HCEC 1CT (cell line): Measurements from ENCODE around the gene MICAL3.
A peak's percentile ranks its signal among the peaks of the same experiment; 100 is the strongest.
"Not testable (repeated sequence)": the region's sequence is repeated elsewhere in the genome, so short reads cannot be mapped to it uniquely, and the experiment has no call there.

Experiments used
- DNase-seq: peaks from one replicate; pipeline ENCODE4 v3.0.0-alpha.2; 2017

The MICAL3 gene, protein sequence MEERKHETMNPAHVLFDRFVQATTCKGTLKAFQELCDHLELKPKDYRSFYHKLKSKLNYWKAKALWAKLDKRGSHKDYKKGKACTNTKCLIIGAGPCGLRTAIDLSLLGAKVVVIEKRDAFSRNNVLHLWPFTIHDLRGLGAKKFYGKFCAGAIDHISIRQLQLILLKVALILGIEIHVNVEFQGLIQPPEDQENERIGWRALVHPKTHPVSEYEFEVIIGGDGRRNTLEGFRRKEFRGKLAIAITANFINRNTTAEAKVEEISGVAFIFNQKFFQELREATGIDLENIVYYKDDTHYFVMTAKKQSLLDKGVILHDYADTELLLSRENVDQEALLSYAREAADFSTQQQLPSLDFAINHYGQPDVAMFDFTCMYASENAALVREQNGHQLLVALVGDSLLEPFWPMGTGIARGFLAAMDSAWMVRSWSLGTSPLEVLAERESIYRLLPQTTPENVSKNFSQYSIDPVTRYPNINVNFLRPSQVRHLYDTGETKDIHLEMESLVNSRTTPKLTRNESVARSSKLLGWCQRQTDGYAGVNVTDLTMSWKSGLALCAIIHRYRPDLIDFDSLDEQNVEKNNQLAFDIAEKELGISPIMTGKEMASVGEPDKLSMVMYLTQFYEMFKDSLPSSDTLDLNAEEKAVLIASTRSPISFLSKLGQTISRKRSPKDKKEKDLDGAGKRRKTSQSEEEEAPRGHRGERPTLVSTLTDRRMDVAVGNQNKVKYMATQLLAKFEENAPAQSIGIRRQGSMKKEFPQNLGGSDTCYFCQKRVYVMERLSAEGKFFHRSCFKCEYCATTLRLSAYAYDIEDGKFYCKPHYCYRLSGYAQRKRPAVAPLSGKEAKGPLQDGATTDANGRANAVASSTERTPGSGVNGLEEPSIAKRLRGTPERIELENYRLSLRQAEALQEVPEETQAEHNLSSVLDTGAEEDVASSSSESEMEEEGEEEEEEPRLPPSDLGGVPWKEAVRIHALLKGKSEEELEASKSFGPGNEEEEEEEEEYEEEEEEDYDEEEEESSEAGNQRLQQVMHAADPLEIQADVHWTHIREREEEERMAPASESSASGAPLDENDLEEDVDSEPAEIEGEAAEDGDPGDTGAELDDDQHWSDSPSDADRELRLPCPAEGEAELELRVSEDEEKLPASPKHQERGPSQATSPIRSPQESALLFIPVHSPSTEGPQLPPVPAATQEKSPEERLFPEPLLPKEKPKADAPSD (N-terminal part only)

DNA sequence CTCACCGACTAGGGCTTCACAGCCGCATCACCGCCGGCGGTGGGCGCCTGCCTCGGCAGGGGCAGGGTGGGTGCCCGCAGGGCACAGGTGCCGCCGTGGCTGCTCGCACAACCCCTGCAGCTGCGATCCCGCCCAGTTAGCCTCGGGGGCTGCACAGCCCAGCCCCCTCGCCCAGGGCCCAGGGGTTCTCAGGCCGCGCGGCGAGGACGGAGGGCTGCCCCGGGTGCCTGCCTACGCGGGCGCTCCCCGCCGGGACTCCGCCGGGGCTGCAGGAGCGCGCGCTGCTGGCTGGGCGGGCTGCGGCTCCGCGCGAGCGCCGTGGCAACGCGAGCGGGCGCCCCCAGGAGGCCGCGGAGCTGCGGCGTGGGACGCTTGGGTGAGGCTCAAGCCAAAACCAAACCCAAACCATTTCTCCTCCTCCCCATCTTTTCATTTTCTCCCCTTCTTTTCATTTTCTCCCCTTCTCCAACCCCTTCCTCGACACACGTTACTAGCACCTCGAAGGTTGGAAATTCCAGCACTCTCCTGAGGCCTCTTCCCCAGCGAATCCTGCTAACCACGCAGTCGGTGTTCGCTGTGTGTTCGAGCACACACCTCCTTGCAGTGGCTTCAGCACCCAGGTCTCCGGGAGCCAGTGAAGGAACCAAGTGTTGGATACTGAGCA lies at the start of gene MICAL3:
Gene MICAL3, minus strand, starts transcription at position 286 of the 664 bp plus-strand sequence. CDS start 117,749 bp downstream, outside the sequence.
- DNase-seq = peak; percentile 79

DNA sequence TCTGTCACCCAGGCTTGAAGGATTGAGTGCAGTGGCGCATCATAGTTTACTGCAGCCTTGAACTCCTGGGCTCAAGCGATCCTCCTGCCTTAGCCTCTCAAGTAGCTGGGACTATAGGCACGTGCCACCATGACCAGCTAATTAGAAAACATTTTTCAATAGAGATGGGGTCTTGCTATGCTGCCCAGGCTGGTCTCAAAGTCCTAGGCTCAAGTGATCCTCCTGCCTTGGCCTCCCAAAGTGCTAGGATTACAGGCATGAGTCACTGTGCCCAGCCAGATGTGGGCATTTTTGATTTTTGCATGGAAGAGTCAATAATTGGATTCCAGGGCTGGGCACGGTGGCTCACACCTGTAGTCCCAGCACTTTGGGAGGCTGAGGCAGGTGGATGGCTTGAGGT lies 49.6 kb upstream of the MICAL3 start:
- DNase-seq = not testable (repeated sequence)

DNA sequence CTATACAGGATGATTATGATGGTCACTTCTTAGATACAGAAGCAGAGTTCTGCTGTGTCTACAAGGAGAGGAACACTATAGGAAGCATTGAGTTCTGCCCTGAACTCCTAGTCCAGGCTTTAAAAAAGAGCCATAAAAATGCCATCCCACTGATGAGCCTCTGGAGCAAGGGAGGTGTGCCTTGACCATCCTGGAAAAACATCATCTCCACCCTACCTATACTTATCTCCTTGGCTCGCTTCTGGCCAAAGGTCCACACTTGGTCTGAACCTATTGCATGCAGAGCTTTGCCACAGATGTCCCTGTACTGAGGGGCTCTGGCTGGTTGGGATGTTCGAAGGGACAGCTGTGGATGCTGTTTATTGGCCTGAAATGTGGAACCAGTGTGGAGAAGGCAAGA lies 49.1 kb upstream of the MICAL3 start:
- DNase-seq = no peak

DNA sequence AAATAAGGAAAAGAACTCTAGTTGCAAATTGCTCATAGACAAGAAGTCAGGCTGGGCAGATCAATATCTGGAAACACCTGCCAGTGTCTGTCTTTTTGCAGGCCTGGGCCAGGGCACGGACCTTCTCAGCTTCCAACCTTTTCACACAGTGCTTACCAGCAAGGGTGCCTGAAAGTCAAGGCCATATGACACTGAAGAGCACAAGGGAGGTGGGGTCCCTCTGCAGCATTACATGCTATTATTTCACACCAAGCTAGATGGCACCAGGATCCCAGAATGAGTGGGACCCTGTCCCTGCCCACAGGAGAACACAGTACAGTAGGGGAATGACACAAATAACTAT lies 47.6 kb upstream of the MICAL3 start:
- no peak for DNase-seq

DNA sequence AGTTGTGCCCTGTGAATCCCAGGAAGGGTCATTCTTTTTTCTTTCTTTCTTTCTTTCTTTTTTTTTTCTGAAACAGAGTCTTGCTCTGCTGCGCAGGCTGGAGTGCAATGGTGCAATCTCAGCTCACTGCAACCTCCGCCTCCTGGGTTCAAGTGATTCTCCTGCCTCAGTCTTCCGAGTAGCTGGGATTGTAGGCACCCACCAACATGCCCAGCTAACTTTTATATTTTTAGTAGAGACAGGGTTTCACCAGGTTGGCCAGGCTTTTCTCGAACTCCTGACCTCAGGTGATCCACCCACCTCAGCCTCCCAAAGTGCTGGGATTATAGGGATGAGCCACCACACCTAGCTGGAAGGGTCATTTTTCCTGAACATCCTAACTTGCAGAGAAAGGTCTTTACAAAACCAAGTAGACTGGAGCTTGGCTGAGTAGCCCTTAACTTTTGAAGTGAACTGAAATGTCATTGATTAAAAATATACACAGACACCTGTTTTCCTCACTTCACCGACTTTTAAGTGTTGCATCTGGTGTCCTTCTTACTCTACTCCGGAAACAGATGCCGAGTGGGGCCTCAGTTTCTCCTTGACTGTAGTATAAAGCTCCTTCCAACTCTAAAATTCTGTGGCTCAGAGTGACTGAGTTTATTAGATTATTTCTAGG lies 47.1 kb upstream of the MICAL3 start:
- DNase-seq = not testable (repeated sequence)

DNA sequence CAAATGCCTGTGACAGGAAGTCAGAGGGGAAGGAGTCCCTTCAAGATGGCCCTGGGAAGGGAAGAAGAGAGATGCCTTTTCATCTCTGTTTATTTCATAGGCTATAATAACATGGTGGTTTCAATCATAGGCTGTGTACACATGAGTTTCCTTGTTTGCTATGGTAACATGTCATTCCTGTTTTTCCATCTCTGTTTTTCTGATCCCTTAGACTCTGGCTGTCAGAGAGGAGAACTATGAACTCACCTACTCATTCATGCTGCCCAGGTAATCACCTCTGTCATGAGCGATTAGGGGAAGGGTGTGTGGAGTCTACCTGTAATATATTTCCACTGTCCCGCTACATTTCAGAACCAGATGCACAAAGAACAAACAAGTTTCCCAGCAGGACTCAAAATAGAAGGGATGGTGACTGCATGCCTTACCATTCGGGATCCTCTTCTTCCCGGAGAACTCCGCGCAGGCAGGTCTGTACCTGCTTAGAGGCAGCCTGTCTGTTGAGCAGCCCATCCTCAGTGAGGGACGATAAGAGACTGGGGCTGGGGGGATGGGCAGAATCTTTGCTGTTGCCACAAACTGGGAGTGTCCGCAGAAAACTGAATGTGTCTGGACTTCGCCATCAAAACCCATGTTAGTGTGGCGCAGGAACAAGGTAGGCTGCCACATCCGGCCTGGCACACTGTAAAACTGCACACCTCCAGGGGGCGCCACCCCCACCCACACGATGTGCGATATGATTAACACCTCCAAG lies 46.4 kb upstream of the MICAL3 start:
- DNase-seq = no peak

DNA sequence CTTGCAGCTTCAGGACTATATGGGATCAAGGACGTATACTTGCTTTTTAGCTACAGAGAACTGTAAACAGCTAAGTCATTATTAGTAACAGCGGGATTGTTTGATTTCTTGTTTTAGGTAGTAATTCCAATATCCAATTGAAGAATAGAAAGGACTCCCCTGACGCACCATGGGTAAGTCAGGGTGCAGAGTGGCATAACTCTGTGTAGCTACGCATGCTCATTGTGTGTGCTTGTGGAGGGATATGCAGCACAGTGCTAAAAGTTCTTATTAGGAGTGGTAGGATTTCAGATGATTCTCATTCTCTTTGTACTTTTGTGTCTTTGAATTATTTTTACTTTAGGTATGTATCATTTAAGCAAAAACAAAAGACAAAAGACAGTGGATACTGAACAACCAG lies 45.7 kb upstream of the MICAL3 start:
- no peak for DNase-seq

DNA sequence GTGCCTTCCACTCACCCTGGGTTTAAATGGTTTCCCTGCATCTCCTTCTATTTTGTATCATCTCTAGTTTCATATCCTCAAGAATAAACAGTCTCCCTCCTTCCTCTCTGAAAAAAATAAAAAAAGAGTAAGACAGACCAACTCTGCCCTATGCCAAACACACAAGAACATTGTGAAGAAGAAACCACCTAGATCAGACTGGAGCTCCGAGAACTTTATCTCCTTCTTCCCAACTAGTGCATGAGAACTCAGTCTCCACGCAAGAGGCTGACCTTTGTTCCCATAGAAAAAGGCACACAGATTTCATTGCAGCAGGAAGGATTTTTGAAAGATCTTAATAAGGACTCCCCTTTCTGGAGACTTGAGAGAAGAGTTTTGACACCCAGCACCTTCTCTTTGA lies 44.7 kb upstream of the MICAL3 start:
- DNase-seq = no peak

DNA sequence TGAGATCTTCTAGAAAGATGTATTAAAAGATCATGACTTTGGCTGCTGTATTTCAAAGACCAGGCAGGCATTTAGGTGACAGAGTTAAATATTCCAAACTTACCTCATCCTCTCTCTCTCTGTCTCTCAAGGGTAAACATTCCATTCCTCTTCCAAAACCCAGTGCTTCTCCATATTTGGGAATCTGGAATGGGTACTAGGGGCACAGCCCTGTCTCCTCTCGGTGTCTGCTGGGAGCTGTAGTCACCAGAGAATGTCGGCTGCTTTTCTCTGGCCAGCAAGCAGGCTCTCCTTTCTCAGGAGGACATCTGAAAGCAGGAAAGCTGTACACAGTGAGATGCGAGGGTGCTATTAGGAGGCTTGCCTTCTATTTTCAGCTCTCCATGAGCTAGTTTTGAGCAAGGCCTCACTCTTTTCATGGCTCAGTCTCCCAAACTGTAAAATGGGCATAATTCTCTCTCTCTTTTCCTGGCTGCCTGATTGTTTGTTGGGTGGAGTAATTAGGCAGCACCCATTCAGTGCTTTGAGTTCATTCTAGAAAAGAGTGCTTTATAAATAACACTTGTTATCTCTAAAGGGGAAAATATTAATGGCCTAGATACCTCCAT lies 44.1 kb upstream of the MICAL3 start:
- DNase-seq = peak; percentile 65

DNA sequence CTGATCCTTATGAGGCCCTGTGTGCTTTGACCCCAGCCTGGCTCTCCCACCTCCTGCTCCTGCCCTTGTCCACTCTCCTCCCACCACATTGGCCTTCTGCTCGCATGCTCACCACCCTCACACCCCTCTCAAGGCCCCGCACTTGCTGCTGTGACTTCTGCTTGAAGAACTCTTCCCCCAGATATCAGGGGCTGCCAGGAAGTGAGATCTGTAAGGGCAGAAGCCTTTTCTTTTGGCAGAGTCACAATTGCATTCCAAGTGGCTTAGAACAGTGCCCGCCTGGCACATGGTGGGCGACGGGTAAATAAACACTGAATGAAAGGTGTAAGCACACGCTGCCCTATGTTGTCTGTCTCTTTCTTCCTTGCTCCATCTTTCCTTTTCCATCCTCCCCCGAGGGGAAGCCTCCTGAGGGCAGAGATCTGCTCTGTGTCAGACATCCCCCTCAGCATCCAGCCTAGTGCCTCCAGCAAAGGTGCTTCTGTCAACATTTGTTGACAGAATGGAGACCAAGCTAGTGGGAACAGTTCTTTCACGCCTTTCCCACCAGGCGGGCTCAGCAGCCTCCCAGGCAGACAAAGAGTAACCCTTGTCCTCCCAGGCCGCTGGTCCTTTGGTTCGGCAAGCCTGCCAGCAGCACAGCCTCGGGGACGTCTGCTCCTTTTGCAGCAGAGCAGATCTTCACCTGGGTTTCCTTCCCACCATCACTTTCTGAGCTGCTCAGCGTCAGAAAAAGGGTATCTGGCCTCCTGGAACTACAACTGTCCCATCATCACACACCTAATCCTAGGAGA lies 43.4 kb upstream of the MICAL3 start:
- DNase-seq = no peak

DNA sequence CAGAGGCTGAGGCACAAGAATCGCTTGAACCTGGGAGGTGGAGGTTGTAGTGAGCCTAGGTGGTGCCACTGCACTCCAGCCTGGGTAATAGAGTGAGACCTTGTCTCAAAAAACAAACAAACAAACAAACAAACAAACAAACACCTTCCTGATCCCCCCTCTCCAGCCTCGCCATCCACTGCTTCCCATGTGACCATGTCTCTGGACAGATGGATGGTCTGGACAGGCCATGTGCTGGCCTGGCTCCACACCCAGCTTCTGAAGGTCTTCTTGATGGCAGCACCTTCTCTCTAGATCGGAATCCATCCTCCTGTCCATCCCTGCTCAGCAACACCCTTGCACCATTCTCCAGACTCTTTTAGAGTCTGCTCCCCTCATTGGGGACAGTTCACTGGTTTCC lies 42.8 kb upstream of the MICAL3 start:
- no peak for DNase-seq

DNA sequence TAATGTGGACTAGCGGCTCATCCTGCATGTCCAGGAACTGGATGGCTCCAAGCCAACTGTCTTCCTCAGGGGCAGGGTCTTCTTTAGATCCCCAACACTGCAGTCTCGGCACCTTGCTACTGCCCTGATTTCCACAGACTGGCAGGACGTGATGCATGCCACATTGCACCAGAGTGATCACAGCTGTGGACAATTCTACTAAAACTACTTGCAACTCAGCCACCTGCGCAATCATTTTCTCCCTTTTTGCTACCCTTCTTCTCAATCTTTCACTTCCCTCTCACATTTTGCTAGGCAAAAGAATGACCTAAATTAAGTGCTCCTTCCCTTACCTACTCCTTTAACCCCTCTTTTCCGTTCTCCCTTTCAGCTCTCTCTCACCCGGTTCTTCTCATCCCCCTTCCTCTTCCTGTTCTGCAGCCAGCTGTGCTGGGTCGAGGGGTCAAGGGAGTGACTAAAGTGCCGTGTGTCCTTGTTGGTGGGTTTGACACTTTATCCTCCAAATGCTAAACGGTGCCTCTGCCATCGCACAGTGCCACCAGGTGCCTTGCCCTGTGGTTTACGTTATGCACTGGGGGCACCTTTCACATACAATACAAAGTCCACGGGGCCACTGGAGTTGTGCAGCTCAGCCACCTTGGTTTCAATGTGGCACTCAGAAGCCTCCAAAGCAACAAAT lies 42.0 kb upstream of the MICAL3 start:
- DNase-seq = peak; percentile 51

DNA sequence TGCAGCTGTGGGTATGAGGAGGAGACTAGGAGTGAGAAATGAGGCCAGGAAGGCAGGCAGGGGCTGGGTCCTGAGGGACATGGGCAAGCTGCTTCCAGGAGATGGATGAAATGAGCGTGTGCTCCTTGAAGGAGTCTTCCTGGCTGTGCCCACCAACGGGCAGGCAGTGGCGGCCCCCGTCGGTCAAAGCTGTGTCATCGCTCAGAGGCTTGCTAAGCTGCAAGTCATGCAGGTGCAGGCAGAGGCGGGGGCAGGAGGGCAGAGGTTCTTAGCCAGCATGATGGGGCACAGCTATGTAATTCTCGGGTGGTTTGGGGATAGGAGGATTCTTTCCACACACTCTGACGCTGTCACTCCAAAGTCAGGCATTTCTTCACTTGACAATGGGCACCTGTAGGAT lies 40.9 kb upstream of the MICAL3 start:
- no peak for DNase-seq

DNA sequence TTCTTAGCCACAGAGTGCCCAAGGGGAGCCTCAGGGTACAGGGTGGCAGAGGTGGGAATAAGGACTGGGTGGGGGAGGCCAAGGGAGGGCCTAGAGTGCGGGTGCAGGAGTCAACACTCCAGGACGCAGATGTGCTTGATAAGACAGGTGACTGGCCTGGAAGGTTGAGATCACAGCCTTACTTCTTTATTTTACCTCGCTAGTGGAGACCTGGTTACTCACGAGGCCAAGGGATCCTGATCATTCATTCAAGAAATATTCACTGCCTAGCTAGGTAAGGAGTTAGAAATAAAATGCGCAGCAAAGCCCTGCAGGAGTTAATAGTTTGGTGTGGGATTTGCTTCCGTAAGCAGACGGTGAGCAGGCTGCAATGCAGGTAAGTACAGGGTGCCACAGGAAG lies 40.3 kb upstream of the MICAL3 start:
- no peak for DNase-seq

DNA sequence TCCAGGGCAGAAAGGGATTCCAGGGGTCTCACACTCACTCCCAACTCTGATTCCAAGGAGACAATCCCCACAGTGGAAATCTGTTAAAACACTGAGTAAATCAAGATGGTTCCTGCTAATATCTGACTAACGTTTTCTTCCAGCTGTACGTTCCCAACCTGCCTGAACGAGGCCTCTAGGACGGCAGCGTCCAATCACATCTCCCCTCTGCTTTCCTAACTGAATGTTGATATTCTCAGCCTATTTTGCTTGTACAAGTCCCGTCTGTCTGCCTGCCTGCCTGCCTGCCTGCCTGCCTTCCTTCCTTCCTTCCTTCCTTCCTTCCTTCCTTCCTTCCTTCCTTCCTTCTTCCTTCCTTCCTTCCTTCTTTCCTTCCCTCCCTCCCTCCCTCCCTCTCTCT lies 39.4 kb upstream of the MICAL3 start:
- DNase-seq = not testable (repeated sequence)

DNA sequence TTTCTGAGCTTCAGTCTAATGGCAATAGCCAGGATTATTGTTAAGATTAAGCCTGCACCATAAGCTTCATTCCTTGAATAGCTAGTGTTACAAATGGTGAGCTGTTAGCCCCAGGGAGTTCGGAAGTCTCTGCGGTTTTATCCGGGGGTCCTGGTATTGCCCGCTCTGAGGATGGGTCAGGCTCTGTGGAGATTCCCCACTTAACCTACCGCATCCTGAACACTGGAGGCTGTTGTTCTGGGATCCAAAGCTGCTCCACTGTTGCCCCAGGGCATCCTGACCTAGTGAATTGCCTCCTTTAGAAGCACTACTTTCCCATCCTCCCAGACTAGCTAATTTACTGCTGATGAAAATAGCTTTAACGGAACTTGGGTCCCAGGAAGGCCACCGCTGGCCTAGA lies 38.9 kb upstream of the MICAL3 start:
- DNase-seq = no peak

DNA sequence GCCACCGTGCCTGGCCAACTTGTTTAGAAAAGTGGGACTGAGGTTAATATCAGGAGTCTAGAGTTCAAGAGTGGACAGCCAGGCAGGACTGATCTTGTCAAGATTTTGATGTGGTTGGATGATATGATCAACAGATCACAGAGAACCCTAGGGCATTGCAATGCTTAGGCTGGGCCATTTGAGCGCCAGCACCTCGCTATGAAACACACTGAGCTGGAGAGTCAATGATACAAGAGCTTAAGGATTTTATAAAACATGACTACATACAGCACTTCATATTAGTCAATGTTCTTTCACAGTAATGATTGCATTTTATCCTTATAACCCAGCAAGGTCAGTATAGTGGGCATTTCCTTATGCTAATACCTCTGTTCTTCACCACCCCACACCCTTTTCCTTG lies 38.1 kb upstream of the MICAL3 start:
- no peak for DNase-seq

DNA sequence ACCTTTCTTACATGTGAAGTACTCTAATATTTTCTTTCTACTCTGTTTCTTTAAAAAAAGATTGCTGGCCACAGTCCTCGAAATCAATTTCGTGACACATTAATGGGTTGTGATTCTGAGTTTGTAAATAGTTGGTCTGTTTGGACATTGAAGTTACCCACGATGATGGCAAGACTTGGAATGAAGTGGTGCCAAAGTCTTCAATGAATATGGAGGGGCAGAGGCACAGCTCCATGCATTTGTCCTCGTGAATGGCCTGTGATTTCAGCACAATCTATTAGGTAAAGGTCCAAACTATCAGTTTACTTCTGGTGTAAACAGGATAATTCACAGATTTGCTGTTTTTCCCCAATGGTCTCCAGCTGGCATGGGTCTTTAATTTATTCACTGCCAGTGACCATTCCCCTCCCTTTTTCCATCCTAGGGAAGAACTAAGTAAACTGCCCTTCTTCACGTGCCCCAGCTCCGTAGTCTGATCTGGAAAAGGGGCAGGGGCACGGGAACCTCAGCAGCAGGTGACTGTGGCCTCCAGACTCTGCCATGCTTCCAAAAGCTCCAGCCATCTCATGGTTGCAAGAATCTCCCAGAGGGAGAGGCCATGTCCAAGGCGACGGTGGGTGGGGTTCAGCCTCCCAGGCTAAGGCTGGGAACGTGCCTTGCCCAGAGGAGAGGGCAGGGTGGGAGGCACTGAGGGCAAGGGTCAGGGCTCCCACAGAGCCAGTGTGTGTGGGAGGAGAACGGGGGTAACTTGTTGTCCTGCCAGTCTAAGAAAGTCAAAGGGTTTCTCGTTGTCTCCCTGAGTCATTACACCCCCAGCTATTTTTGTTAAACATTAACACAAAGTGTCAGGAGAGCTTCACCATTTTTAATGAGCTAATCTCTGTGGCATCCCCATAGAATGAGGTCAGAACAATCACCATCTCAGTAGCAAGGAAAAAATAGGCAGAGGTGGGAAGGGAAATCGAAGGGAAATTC lies 36.6 kb upstream of the MICAL3 start:
- peak; percentile 65 for DNase-seq
